ENCODE data around the gene RASGEF1C.

GRCh38 chr5:180119031-180119902 is 89.7 kb downstream of the RASGEF1C start:
- TF ChIP-seq, protein P1, sequence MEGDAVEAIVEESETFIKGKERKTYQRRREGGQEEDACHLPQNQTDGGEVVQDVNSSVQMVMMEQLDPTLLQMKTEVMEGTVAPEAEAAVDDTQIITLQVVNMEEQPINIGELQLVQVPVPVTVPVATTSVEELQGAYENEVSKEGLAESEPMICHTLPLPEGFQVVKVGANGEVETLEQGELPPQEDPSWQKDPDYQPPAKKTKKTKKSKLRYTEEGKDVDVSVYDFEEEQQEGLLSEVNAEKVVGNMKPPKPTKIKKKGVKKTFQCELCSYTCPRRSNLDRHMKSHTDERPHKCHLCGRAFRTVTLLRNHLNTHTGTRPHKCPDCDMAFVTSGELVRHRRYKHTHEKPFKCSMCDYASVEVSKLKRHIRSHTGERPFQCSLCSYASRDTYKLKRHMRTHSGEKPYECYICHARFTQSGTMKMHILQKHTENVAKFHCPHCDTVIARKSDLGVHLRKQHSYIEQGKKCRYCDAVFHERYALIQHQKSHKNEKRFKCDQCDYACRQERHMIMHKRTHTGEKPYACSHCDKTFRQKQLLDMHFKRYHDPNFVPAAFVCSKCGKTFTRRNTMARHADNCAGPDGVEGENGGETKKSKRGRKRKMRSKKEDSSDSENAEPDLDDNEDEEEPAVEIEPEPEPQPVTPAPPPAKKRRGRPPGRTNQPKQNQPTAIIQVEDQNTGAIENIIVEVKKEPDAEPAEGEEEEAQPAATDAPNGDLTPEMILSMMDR (IDR thresholded peaks at IDR 0.05) = no peak
- no peak for TF ChIP-seq POLR2A (IDR thresholded peaks at IDR 0.05)
